Choroid plexus epithelial cell (primary cell): ENCODE results near the gene CD96.
"Not testable (repeated sequence)": the region's sequence is repeated elsewhere in the genome, so short reads cannot be mapped to it uniquely, and the experiment has no call there.

ENCODE experiments used
- DNase-seq: peaks from one replicate; pipeline ENCODE4 v3.0.0-alpha.2; 2010; ENCODE audit warnings: low read depth
- H3K4me3 ChIP-seq: 2 replicates; pipeline ENCODE4 v1.5.1; 2011; ENCODE audit warnings: low read depth, mild to moderate bottlenecking, control low read depth, low read length, moderate library complexity
- CTCF ChIP-seq: conservative IDR thresholded peaks from 2 replicates; pipeline ENCODE4 v1.5.1; 2011; ENCODE audit warnings: low read depth, mild to moderate bottlenecking, control low read depth, inconsistent platforms, low read length, moderate library complexity

CD96 gene

GRCh38 chr3:111621535-111621934 lies 79.5 kb downstream of the CD96 start:
- DNase-seq = no peak
- peak; percentile 43 for TF ChIP-seq CTCF

GRCh38 chr3:111627092-111627491 lies 85.1 kb downstream of the CD96 start:
- H3K4me3 ChIP-seq = no peak overlapping the region
- peak; percentile 9 for DNase-seq
- TF ChIP-seq CTCF = no peak

More at GRCh38 chr3:111621535-111621934, 79.5 kb downstream of the CD96 start:
- no peak overlapping the region for H3K4me3 ChIP-seq

- H3K4me3 ChIP-seq, DNase-seq: not testable (repeated sequence)
Observed at GRCh38 chr3:111629018-111629417, 87.0 kb downstream of the CD96 start.

- H3K4me3 ChIP-seq, DNase-seq: not testable (repeated sequence)
Observed at GRCh38 chr3:111630638-111631037, 88.6 kb downstream of the CD96 start.

- DNase-seq = no peak
- no peak for TF ChIP-seq CTCF
- no peak overlapping the region for H3K4me3 ChIP-seq
Observed at GRCh38 chr3:111635403-111635802, 93.4 kb downstream of the CD96 start.

- no peak overlapping the region for H3K4me3 ChIP-seq
- peak; percentile 34 for DNase-seq
- no peak for TF ChIP-seq CTCF
Observed at GRCh38 chr3:111636366-111636885, 94.4 kb downstream of the CD96 start.

- no peak overlapping the region for H3K4me3 ChIP-seq
- DNase-seq = no peak
- no peak for TF ChIP-seq CTCF
Observed at GRCh38 chr3:111639316-111639715, 97.3 kb downstream of the CD96 start.

GRCh38 chr3:111648991-111649579 lies 107.1 kb downstream of the CD96 start:
- peak; percentile 23 for DNase-seq
- no peak for TF ChIP-seq CTCF

More at GRCh38 chr3:111648991-111649579, 107.1 kb downstream of the CD96 start:
- no peak overlapping the region for H3K4me3 ChIP-seq
